Vagina (tissue), 2 donors: ENCODE measurements around the gene THYN1. TPM values are rescaled to one million over a fixed set of nuclear protein-coding genes. Genes with fewer than 3 reads are reported as not detected.

Experiments used
- DNase-seq, 2 donors: peaks; one replicate each; pipeline ENCODE4 v3.0.0-alpha.2; 2017; ENCODE audit errors: extremely low spot score in 2 of 2
- H3K27ac ChIP-seq: fragments of 200-600 bp; sonication (generic); one replicate; pipeline ENCODE4 v1.5.1; 2019
- H3K27me3 ChIP-seq: fragments of 200-600 bp; sonication (generic); one replicate; pipeline ENCODE4 v1.5.1; 2019
- H3K36me3 ChIP-seq, 2 donors: fragments of 200-600 bp; sonication (generic); one replicate each; pipeline ENCODE4 v1.5.1; 2017 to 2019
- H3K4me1 ChIP-seq: fragments of 200-600 bp; sonication (generic); one replicate; pipeline ENCODE4 v1.5.1; 2019
- H3K4me3 ChIP-seq, 2 donors: fragments of 200-600 bp; sonication (generic); 1 replicate in 1 of 2; 2 replicates in 1 of 2; pipeline ENCODE4 v1.5.1; 2016 to 2019
- H3K9me3 ChIP-seq: fragments of 200-600 bp; sonication (generic); one replicate; pipeline ENCODE4 v1.5.1; 2019
- POLR2A ChIP-seq, 2 donors: fragments of 450-650 bp; IDR thresholded peaks; one replicate each; pipeline ENCODE4 v1.6.1; 2017; ENCODE audit warnings: antibody characterized with exemption in 2 of 2, mild to moderate bottlenecking in 2 of 2, moderate library complexity in 2 of 2
- POLR2AphosphoS5 ChIP-seq, 2 donors: sonication (generic); formaldehyde crosslinking; IDR thresholded peaks; one replicate each; pipeline ENCODE4 v1.9.0; 2017; ENCODE audit warnings: antibody characterized with exemption in 2 of 2, mild to moderate bottlenecking in 2 of 2, low read depth in 1 of 2; ENCODE audit not compliant: insufficient read depth in 1 of 2
- intact Hi-C: fragments of 100-400 bp; cut with DNase I; formaldehyde crosslinking; loops from one replicate; pipeline ENCODE4 v1.15.1; 2023
- total RNA-seq: library from RNA; depleted of rRNA; stranded (reverse); fragments of >200 nt; gene quantifications from one replicate; pipeline ENCODE4 v1.2.3, GENCODE V29; 2016
- TF ChIP-seq, protein P1 (sequence below), 3 experiments: fragments of 450-650 bp in 2 of 3; fragments of 200-600 bp in 1 of 3; sonication (generic) in 1 of 3; IDR thresholded peaks; one replicate each; pipeline ENCODE4 v1.5.1; 2017 to 2019; ENCODE audit warnings: antibody characterized with exemption in 3 of 3, mild to moderate bottlenecking in 2 of 3, moderate library complexity in 2 of 3

Gene THYN1
- total RNA-seq, 1 donor from 2014 or later = 39.8 TPM

DNA sequence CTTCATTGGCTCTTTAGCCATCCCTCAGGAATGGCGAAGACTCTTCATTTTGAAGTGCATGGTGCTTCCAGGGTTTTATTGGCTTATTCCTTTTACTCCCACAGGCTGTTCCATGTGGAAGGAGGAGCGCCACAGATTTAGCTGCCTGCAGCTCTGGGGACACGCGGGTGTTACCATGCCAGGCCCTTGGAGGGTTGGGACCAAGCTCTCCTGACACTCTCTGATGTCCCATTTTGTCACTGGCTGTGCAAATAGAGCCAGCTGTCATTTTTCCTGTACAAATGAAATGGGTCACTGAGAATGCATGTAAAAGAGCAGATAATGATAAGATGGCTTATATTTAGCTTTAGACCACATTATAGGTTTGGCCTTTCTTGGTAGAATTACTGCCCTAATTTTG is 9.2 kb downstream of the THYN1 start:
- no peaks in the 10 kb centered on the region for H3K27me3 ChIP-seq
- peaks cover 0 to 74% of the 10 kb centered on the region in 2 donors for H3K36me3 ChIP-seq
- H3K9me3 ChIP-seq = no peaks in the 10 kb centered on the region
- H3K4me3 ChIP-seq = no peak overlapping the region
- no peak overlapping the region for H3K27ac ChIP-seq
- H3K4me1 ChIP-seq = no peaks in the 10 kb centered on the region
- DNase-seq = no peak
- TF ChIP-seq POLR2AphosphoS5 (IDR thresholded peaks at IDR 0.05; ENCODE audit: insufficient read depth in 1 of 2, low read depth in 1 of 2) = no peak
- TF ChIP-seq, protein P1, sequence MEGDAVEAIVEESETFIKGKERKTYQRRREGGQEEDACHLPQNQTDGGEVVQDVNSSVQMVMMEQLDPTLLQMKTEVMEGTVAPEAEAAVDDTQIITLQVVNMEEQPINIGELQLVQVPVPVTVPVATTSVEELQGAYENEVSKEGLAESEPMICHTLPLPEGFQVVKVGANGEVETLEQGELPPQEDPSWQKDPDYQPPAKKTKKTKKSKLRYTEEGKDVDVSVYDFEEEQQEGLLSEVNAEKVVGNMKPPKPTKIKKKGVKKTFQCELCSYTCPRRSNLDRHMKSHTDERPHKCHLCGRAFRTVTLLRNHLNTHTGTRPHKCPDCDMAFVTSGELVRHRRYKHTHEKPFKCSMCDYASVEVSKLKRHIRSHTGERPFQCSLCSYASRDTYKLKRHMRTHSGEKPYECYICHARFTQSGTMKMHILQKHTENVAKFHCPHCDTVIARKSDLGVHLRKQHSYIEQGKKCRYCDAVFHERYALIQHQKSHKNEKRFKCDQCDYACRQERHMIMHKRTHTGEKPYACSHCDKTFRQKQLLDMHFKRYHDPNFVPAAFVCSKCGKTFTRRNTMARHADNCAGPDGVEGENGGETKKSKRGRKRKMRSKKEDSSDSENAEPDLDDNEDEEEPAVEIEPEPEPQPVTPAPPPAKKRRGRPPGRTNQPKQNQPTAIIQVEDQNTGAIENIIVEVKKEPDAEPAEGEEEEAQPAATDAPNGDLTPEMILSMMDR (IDR thresholded peaks at IDR 0.05) = no peak
- no peak for TF ChIP-seq POLR2A (IDR thresholded peaks at IDR 0.05)
- intact Hi-C loops = no loop called here

DNA sequence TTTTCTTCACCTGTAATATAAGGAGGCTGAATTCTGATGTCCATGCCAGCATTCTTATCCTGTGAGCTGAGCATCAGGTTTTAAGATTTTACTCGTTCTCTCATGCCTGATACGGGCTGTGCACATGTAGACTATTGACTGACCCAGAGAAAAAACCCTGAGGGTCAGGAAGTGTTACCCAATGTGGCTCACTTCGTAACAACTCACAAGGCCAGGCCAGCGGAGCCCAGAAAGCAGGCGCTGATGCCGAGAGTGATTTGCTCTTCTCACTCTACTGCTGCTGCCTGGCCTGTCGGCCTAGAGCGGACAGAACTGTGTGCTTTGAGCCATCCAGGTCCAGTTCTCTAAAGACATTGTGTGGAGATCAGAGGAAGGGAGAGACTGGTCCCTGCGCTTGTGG is 10.8 kb downstream of the THYN1 start:
- peaks cover 0 to 73% of the 10 kb centered on the region in 2 donors for H3K36me3 ChIP-seq
- no peak for TF ChIP-seq POLR2A (IDR thresholded peaks at IDR 0.05)
- TF ChIP-seq POLR2AphosphoS5 (IDR thresholded peaks at IDR 0.05; ENCODE audit: insufficient read depth in 1 of 2, low read depth in 1 of 2) = no peak
- TF ChIP-seq, protein P1 (IDR thresholded peaks at IDR 0.05) = no peak
- no peak for DNase-seq
- no peaks in the 10 kb centered on the region for H3K27me3 ChIP-seq
- intact Hi-C loops = no loop called here
- no peak overlapping the region for H3K27ac ChIP-seq
- no peaks in the 10 kb centered on the region for H3K4me1 ChIP-seq
- H3K4me3 ChIP-seq = no peak overlapping the region
- H3K9me3 ChIP-seq = no peaks in the 10 kb centered on the region

DNA sequence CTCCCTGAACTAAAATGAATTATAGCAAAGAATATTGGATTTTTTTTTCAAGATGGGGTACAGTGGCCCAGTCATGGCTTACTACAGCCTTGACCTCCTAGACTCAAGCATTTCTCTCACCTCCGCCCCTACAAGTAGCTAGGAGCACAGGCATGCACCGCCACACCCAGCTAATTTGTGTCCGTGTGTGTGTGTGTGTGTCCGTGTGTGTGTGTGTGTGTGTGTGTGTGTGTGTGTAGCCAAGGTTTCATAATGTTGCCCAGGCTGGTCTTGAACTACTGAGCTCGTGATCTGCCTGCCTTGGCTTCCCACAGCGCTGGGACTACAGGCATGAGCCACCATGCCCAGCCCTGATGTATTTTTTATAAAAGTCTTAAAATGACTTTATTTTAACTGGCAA is 12.6 kb downstream of the THYN1 start:
- H3K27me3 ChIP-seq = no peaks in the 10 kb centered on the region
- TF ChIP-seq POLR2A (IDR thresholded peaks at IDR 0.05) = no peak
- TF ChIP-seq, protein P1 (IDR thresholded peaks at IDR 0.05) = no peak
- no peak for TF ChIP-seq POLR2AphosphoS5 (IDR thresholded peaks at IDR 0.05; ENCODE audit: insufficient read depth in 1 of 2, low read depth in 1 of 2)
- peaks cover 0 to 56% of the 10 kb centered on the region in 2 donors for H3K36me3 ChIP-seq
- intact Hi-C loops = no loop called here
- H3K4me3 ChIP-seq = no peak overlapping the region
- DNase-seq = no peak
- no peaks in the 10 kb centered on the region for H3K9me3 ChIP-seq
- H3K4me1 ChIP-seq = no peaks in the 10 kb centered on the region
- no peak overlapping the region for H3K27ac ChIP-seq

GRCh38 chr11:134238956-134239355 is 14.2 kb downstream of the THYN1 start:
- DNase-seq = no peak
- Histone ChIP-seq H3K27ac (no peak overlapping the region), H3K27me3 (no peaks in the 10 kb centered on the region), H3K4me3 (no peak overlapping the region), H3K4me1 (no peaks in the 10 kb centered on the region), H3K9me3 (no peaks in the 10 kb centered on the region), H3K36me3 (peaks cover 0 to 42% of the 10 kb centered on the region in 2 donors)
- intact Hi-C loops = no loop called here
- TF ChIP-seq, protein P1 (IDR thresholded peaks at IDR 0.05) = no peak
- TF ChIP-seq POLR2A (IDR thresholded peaks at IDR 0.05) = no peak
- no peak for TF ChIP-seq POLR2AphosphoS5 (IDR thresholded peaks at IDR 0.05; ENCODE audit: insufficient read depth in 1 of 2, low read depth in 1 of 2)

DNA sequence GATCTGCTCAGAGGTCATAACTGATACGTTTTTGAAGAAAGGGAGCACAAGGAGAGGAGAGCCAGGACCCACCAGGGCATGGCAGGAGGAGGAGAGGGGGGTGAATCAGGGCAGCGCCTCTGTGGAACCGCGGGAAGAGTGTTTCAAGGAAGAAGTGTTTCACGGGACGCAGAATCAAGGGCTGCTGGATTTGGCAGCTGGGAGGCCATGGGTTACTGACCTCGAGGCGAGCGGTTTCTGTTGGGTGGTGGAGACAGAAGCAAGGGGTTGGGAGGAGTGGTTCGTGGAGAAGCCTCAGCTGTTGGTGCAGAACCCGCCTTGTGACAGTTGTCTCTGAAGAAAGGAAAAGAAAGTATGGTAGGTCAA is 15.6 kb downstream of the THYN1 start:
- H3K27me3 ChIP-seq = no peaks in the 10 kb centered on the region
- H3K27ac ChIP-seq = no peak overlapping the region
- no peak for DNase-seq
- H3K9me3 ChIP-seq = no peaks in the 10 kb centered on the region
- H3K4me3 ChIP-seq = no peak overlapping the region
- intact Hi-C loops = no loop called here
- H3K4me1 ChIP-seq = peaks cover 6% of the 10 kb centered on the region
- TF ChIP-seq, protein P1 (IDR thresholded peaks at IDR 0.05) = no peak
- no peak for TF ChIP-seq POLR2A (IDR thresholded peaks at IDR 0.05)
- no peak for TF ChIP-seq POLR2AphosphoS5 (IDR thresholded peaks at IDR 0.05; ENCODE audit: insufficient read depth in 1 of 2, low read depth in 1 of 2)
- H3K36me3 ChIP-seq = peaks cover 0 to 27% of the 10 kb centered on the region in 2 donors
